ENCODE results near the gene MAGEB6B.
"Not testable (repeated sequence)": the region's sequence is repeated elsewhere in the genome, so short reads cannot be mapped to it uniquely, and the experiment has no call there.

The MAGEB6B gene

GRCh38 chrX:26160301-26160700, at the start of gene MAGEB6B:
TSS of gene MAGEB6B (plus strand) at chrX:26160601. CDS start at chrX:26160601, 0 bp downstream.
- TF ChIP-seq, protein P1, sequence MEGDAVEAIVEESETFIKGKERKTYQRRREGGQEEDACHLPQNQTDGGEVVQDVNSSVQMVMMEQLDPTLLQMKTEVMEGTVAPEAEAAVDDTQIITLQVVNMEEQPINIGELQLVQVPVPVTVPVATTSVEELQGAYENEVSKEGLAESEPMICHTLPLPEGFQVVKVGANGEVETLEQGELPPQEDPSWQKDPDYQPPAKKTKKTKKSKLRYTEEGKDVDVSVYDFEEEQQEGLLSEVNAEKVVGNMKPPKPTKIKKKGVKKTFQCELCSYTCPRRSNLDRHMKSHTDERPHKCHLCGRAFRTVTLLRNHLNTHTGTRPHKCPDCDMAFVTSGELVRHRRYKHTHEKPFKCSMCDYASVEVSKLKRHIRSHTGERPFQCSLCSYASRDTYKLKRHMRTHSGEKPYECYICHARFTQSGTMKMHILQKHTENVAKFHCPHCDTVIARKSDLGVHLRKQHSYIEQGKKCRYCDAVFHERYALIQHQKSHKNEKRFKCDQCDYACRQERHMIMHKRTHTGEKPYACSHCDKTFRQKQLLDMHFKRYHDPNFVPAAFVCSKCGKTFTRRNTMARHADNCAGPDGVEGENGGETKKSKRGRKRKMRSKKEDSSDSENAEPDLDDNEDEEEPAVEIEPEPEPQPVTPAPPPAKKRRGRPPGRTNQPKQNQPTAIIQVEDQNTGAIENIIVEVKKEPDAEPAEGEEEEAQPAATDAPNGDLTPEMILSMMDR (conservative IDR thresholded peaks at IDR 0.05; ENCODE audit: low read depth, low read length), result no peak
- no peak for DNase-seq (ENCODE audit: low read depth)
- H3K4me3 ChIP-seq (ENCODE audit: low read length), result no peak within 1 kb of the TSS

- TF ChIP-seq, protein P1 (conservative IDR thresholded peaks at IDR 0.05; ENCODE audit: low read depth, low read length), result no peak
- no peak within 1 kb of the TSS for H3K4me3 ChIP-seq (ENCODE audit: low read length)
- DNase-seq (ENCODE audit: low read depth), result no peak
These were observed 22.1 kb upstream of the MAGEB6B start, which contains the start of gene MAGEB18 for GRCh38 chrX:26138274-26138673. TSS of gene MAGEB18 (plus strand) at chrX:26138343. CDS start at chrX:26138986, 643 bp downstream.

- H3K4me3 ChIP-seq (ENCODE audit: low read length), result no peak overlapping the region
- no peak for DNase-seq (ENCODE audit: low read depth)
- TF ChIP-seq, protein P1 (conservative IDR thresholded peaks at IDR 0.05; ENCODE audit: low read depth, low read length), result no peak
These were observed 14.4 kb upstream of the MAGEB6B start for GRCh38 chrX:26146024-26146423.

DNA sequence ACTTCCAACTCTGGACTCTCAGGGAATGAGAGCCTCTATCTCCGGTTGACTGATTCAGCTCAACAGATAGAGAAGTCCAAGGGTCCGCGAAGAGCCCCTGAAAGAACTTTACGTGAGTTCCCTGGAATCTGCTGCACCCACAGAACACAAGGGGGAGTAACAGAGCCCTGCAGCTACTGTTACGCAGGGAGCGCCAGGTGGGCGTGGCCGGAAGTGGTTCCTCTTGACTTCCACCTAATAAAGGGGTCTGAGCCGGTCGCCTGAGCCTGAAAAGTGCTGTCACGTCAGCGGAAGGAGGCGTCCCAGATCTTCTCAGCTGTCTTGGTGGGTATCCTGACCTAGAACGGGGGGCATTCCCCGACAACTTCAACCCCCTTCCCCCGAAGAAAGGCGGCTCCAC, 31.8 kb downstream of the MAGEB6B start, which contains the start of gene MAGEB6:
Gene MAGEB6, plus strand, starts transcription at position 237 of the 400 bp plus-strand sequence. CDS start 1,407 bp downstream, outside the sequence.
- no peak for DNase-seq (ENCODE audit: low read depth)
- TF ChIP-seq, protein P1 (conservative IDR thresholded peaks at IDR 0.05; ENCODE audit: low read depth, low read length), result no peak
- no peak within 1 kb of the TSS for H3K4me3 ChIP-seq (ENCODE audit: low read length)

DNA sequence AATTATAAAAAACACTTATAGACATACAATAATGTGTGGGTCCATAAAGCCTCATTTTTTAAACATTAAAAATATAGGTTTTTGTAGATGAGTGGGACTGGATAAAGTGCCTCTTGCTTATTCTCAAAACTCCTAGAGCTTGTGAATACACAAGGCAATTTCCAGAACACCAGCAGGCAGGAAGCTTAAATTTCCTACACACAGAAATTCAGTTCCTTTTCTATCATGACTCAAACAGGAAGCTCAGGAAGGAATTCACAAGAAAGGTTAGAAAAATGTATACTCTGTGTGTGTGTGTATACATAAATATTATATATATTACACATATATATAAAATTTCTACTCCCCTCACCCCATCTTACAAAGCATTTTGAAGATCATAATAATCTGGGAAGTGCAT, 43.2 kb downstream of the MAGEB6B start:
- DNase-seq (ENCODE audit: low read depth), result no peak
- TF ChIP-seq, protein P1 (conservative IDR thresholded peaks at IDR 0.05; ENCODE audit: low read depth, low read length), result no peak
- no peak overlapping the region for H3K4me3 ChIP-seq (ENCODE audit: low read length)

GRCh38 chrX:26204717-26205116, 44.3 kb downstream of the MAGEB6B start:
- not testable (repeated sequence) for H3K4me3 ChIP-seq (ENCODE audit: low read length); DNase-seq (ENCODE audit: low read depth)

DNA sequence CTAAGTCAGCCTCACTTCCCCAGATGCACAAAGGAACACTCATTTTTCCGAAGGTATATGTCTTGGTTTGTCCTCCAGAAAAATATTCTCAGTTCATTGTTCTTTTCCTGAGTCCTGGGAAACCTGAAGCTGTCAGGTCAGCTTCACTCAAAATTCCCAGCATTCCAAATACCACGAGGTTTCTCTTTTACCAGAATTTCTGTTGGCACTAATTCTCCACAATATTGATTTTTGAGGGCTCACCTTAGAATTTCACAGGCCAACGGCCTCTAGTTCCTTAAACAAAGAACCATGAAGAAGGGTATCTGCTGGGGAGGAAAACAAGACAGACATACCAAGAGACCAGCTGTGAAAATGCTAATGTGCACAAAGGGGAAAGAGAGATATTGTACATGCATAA, 47.6 kb downstream of the MAGEB6B start:
- TF ChIP-seq, protein P1 (conservative IDR thresholded peaks at IDR 0.05; ENCODE audit: low read depth, low read length), result no peak
- DNase-seq (ENCODE audit: low read depth), result no peak
- no peak overlapping the region for H3K4me3 ChIP-seq (ENCODE audit: low read length)
